PC-3 (cell line): ENCODE data around the gene MTA1. TPM values are rescaled to one million over a fixed set of nuclear protein-coding genes. Genes with fewer than 3 reads are reported as not detected.

Experiments
- ATAC-seq: fragments of 200-7000 bp; cut with Tn5 transposase; 2 replicates; pipeline ENCODE4 v1.9.1; 2020; ENCODE audit warnings: mild to moderate bottlenecking, moderate library complexity
- BruUV-seq: library from RNA; stranded (reverse); fragments of 400-500 nt; replicated peaks from 2 replicates; lab custom pipeline; 2021; lab: Mats Ljungman, UMichigan
- CTCF ChIA-PET: fragments of 300-600 bp; sonication (Branson Sonifier 250); formaldehyde crosslinking; loops from one replicate; lab custom pipeline; 2022; ENCODE audit warnings: antibody characterized with exemption; lab: Charles Lee
- POLR2A ChIA-PET: fragments of 300-600 bp; sonication (Branson Sonifier 250); formaldehyde crosslinking; loops from one replicate; lab custom pipeline; 2022; ENCODE audit warnings: antibody characterized with exemption; ENCODE audit not compliant: unreplicated experiment; lab: Charles Lee
- DNase-seq: peaks from one replicate; pipeline ENCODE4 v3.0.0-alpha.2; 2015
- H2AFZ ChIP-seq: fragments of 300-600 bp; sonication (generic); 2 replicates; pipeline ENCODE4 v1.6.0; 2016; ENCODE audit warnings: antibody characterized with exemption, low read length
- H3F3A ChIP-seq: fragments of 300-600 bp; sonication (generic); one replicate; pipeline ENCODE4 v1.6.0; 2017; ENCODE audit warnings: antibody characterized with exemption, low read length, control low read depth, mild to moderate bottlenecking; ENCODE audit not compliant: unreplicated experiment
- H3K27ac ChIP-seq: fragments of 300-600 bp; sonication (generic); 2 replicates; pipeline ENCODE4 v1.5.1; 2016; ENCODE audit warnings: mild to moderate bottlenecking, low read length
- H3K27me3 ChIP-seq: fragments of 300-600 bp; sonication (generic); 2 replicates; pipeline ENCODE4 v1.6.1; 2016; ENCODE audit warnings: low read length, mixed read lengths
- H3K36me3 ChIP-seq: fragments of 300-600 bp; sonication (generic); 2 replicates; pipeline ENCODE4 v1.6.1; 2016; ENCODE audit warnings: low read depth, mixed run types, low read length, mixed read lengths
- H3K4me1 ChIP-seq: fragments of 300-600 bp; sonication (generic); 2 replicates; pipeline ENCODE4 v1.5.1; 2016; ENCODE audit warnings: low read length; ENCODE audit not compliant: insufficient read depth
- H3K4me2 ChIP-seq: fragments of 300-600 bp; sonication (generic); 2 replicates; pipeline ENCODE4 v1.6.0; 2016; ENCODE audit warnings: low read length
- H3K4me3 ChIP-seq: fragments of 300-600 bp; sonication (generic); 2 replicates; pipeline ENCODE4 v1.5.1; 2016; ENCODE audit warnings: mild to moderate bottlenecking, low read length, mixed read lengths
- H3K79me2 ChIP-seq: fragments of 300-600 bp; sonication (generic); 2 replicates; pipeline ENCODE4 v1.6.1; 2017; ENCODE audit warnings: low read length, mixed read lengths
- H3K9ac ChIP-seq: fragments of 300-600 bp; sonication (generic); 2 replicates; pipeline ENCODE4 v1.6.0; 2016; ENCODE audit warnings: mild to moderate bottlenecking, low read length
- H3K9me2 ChIP-seq: fragments of 300-600 bp; sonication (generic); replicated peaks from 2 replicates; pipeline ENCODE4 v1.6.1; 2016; ENCODE audit warnings: mixed run types, low read length, mixed read lengths
- H3K9me3 ChIP-seq: fragments of 300-600 bp; sonication (generic); 2 replicates; pipeline ENCODE4 v1.6.1; 2016; ENCODE audit warnings: low read length, mixed read lengths
- H4K20me1 ChIP-seq: fragments of 300-600 bp; sonication (generic); 2 replicates; pipeline ENCODE4 v1.6.1; 2016; ENCODE audit warnings: low read length, mixed read lengths
- CTCF ChIP-seq: fragments of 300-600 bp; sonication (generic); conservative IDR thresholded peaks from 2 replicates; pipeline ENCODE4 v1.5.1; 2017; ENCODE audit warnings: antibody characterized with exemption, low read depth, mild to moderate bottlenecking, low read length
- EZH2 ChIP-seq: fragments of 300-600 bp; sonication (generic); IDR thresholded peaks from one replicate; pipeline ENCODE4 v1.6.1; 2017; ENCODE audit warnings: antibody characterized with exemption, mild to moderate bottlenecking, low read length; ENCODE audit not compliant: unreplicated experiment
- EZH2phosphoT487 ChIP-seq: fragments of 300-600 bp; sonication (generic); IDR thresholded peaks from 2 replicates; pipeline ENCODE4 v1.6.1; 2018; ENCODE audit warnings: mild to moderate bottlenecking, antibody characterized with exemption, low read length, borderline replicate concordance
- intact Hi-C: fragments of 100-400 bp; cut with micrococcal nuclease; formaldehyde crosslinking; loops from 2 replicates; pipeline ENCODE4 v1.9.0; 2023
- total RNA-seq: library from RNA; depleted of rRNA; stranded (reverse); fragments of >200 nt; gene quantifications from 2 replicates; pipeline ENCODE4 v1.2.3, GENCODE V29; 2014

Gene MTA1
- total RNA-seq, 1 experiment from 2014 or later: 82.3 TPM

DNA sequence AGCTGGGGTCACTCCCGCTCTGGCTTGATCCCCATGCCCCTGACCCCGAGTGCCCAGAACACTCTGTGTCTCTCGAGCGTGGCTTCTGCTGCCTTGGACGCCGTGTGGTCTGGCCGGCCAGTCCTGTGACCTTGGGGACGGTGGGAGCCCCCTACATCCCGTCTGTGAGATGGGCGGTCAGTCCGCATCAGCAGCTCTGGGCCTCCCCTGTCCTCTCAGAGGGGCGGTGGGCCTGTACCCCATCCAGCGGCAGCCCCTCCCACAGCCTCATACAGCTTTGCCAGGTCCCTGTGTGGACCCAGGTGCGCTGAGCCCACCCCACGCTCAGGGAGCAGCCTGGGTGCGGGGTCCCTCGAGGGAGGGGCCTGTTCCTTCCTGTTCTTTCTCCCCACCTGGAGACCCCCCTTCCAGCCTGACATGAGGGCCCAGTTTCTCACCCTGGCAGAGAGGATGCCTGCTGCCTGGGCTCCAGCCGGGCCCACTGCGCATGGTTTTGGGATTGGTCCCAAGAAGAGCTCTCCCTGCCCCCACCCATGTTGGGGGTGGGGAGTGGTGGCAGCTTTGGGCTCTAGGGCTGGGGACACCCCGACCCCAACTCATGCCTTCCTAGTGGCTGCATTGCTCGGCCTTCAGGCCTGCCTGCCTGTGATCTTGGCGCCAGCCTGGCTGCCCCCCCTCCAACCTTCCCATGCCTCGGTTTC lies 1.5 kb downstream of the MTA1 start:
- TF ChIP-seq CTCF (no peak), EZH2phosphoT487 (no peak), EZH2 (no peak)
- Histone ChIP-seq H3K4me1 (peaks cover 17% of the 10 kb centered on the region), H3K79me2 (peaks cover 65% of the 10 kb centered on the region), H3K4me3 (peak overlapping the region; percentile 83), H3F3A (no peaks in the 10 kb centered on the region), H4K20me1 (0 out of 2 replicates have a peak, but pooled peaks cover 3% of the 10 kb centered on the region), H3K27me3 (no peaks in the 10 kb centered on the region), H3K9ac (peak overlapping the region; percentile 85), H2AFZ (no peak overlapping the region), H3K4me2 (peak overlapping the region; percentile 98), H3K9me2 (no peaks in the 10 kb centered on the region), H3K36me3 (no peaks in the 10 kb centered on the region), H3K9me3 (no peaks in the 10 kb centered on the region), H3K27ac (no peak overlapping the region)
- DNase-seq: no peak
- ATAC-seq: no peak; the same call in 1 of the 2 replicates
- intact Hi-C loops: no loop called here
- ChIA-PET CTCF (no interaction called here), POLR2A (no interaction called here)
- BruUV-seq: no TSS peak

- no peak for TF ChIP-seq EZH2phosphoT487
- no peak for TF ChIP-seq CTCF
- TF ChIP-seq EZH2: no peak
- H3K9me2 ChIP-seq: no peaks in the 10 kb centered on the region
- no peak for DNase-seq
- H3K4me1 ChIP-seq: peaks cover 17% of the 10 kb centered on the region
- no TSS peak for BruUV-seq
- H3K4me3 ChIP-seq: peak overlapping the region; percentile 83
- 0 out of 2 replicates have a peak, but pooled peaks cover 3% of the 10 kb centered on the region for H4K20me1 ChIP-seq
- intact Hi-C loops: no loop called here
- H3K9ac ChIP-seq: no peak overlapping the region; the same call in 1 of the 2 replicates
- peak overlapping the region; percentile 98 for H3K4me2 ChIP-seq
- no peaks in the 10 kb centered on the region for H3K9me3 ChIP-seq
- H3K79me2 ChIP-seq: peaks cover 73% of the 10 kb centered on the region
- no peaks in the 10 kb centered on the region for H3K27me3 ChIP-seq
- no peak overlapping the region for H2AFZ ChIP-seq
- H3K27ac ChIP-seq: no peak overlapping the region
- no peak for ATAC-seq
- POLR2A ChIA-PET: interaction anchor here (0.9 kb wide), 1 partner anchor 59 kb away, joined by 3 read pairs; no protein-coding TSS in a partner anchor
- CTCF ChIA-PET: no interaction called here
- H3K36me3 ChIP-seq: no peaks in the 10 kb centered on the region
- H3F3A ChIP-seq: no peaks in the 10 kb centered on the region
Observed at GRCh38 chr14:105421723-105422615, 2.3 kb downstream of the MTA1 start.
